Parathyroid adenoma (tissue), 2 donors: ENCODE results near the gene TMEM218.

Experiments used
- H2AFZ ChIP-seq: fragments of 300-600 bp; sonication (generic); one replicate; pipeline ENCODE4 v1.7.0; 2017; ENCODE audit warnings: antibody characterized with exemption, mild to moderate bottlenecking
- H3K27ac ChIP-seq: fragments of 300-600 bp; sonication (generic); one replicate; pipeline ENCODE4 v1.7.0; 2017
- H3K27me3 ChIP-seq: fragments of 300-600 bp; sonication (generic); one replicate; pipeline ENCODE4 v1.7.0; 2017; ENCODE audit warnings: low read length; ENCODE audit not compliant: control insufficient read depth, insufficient read depth
- H3K36me3 ChIP-seq: fragments of 300-600 bp; sonication (generic); one replicate; pipeline ENCODE4 v1.7.0; 2017; ENCODE audit warnings: low read length; ENCODE audit not compliant: control insufficient read depth, insufficient read depth
- H3K4me1 ChIP-seq: fragments of 300-600 bp; sonication (generic); one replicate; pipeline ENCODE4 v1.7.0; 2017; ENCODE audit warnings: control low read depth
- H3K4me2 ChIP-seq: fragments of 300-600 bp; sonication (generic); one replicate; pipeline ENCODE4 v1.7.0; 2017; ENCODE audit warnings: low read length
- H3K4me3 ChIP-seq: fragments of 300-600 bp; sonication (generic); one replicate; pipeline ENCODE4 v1.7.0; 2017; ENCODE audit warnings: low read depth, low read length
- H3K79me2 ChIP-seq: fragments of 300-600 bp; sonication (generic); one replicate; pipeline ENCODE4 v1.7.0; 2017; ENCODE audit warnings: control low read depth
- H3K9ac ChIP-seq: fragments of 300-600 bp; sonication (generic); one replicate; pipeline ENCODE4 v1.7.0; 2017; ENCODE audit warnings: mild to moderate bottlenecking
- H3K9me3 ChIP-seq: fragments of 300-600 bp; sonication (generic); one replicate; pipeline ENCODE4 v1.7.0; 2017; ENCODE audit warnings: low read length; ENCODE audit not compliant: control insufficient read depth
- TF ChIP-seq, protein P1 (sequence below): fragments of 300-600 bp; sonication (generic); IDR thresholded peaks from one replicate; pipeline ENCODE4 v1.7.0; 2017; ENCODE audit warnings: antibody characterized with exemption, mild to moderate bottlenecking
- donor health status: primary hyperparathyroidism.

The TMEM218 gene

DNA sequence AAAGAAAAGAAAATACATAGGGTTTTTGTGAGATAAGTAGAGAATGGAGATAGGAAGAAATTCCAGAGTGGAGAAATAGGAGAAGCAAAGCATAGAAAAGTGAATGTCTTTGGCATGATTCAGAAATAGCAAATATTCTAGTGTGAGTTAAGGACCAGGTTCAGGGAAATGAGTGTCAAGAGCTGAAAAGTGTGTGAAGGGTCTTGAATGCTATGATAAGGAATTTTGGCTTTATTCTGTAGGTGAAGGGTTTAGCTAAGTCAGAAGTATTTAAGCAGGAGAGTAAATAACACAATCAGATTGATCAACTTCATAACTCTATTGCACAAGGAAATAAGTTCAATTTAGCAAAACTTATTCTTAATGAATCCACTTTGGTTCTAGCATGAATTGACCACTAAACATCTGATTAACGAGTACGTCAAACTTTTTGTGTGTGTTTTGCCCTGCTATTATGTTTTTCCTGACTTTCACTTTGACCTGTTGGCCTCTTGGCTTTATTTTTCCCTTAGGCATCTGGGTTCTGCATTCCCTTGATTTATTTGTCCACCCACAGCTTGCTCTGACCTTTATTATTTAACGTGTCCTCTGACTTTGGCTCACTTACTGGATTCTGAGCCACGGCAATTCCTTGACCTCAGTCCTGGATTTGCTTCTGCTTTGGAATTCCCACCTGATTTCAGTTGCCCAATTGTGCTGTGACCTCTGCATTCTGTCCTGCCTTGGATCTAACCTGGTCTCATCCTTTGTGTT lies 11.9 kb upstream of the TMEM218 start:
- Histone ChIP-seq H3K4me3 (no peak overlapping the region), H3K27me3 (no peaks in the 10 kb centered on the region), H3K4me1 (no peaks in the 10 kb centered on the region), H3K9ac (no peak overlapping the region), H3K79me2 (no peaks in the 10 kb centered on the region), H3K9me3 (no peaks in the 10 kb centered on the region), H3K36me3 (no peaks in the 10 kb centered on the region), H3K27ac (no peak overlapping the region), H2AFZ (peak overlapping the region; percentile 59), H3K4me2 (no peak overlapping the region)
- TF ChIP-seq, protein P1, sequence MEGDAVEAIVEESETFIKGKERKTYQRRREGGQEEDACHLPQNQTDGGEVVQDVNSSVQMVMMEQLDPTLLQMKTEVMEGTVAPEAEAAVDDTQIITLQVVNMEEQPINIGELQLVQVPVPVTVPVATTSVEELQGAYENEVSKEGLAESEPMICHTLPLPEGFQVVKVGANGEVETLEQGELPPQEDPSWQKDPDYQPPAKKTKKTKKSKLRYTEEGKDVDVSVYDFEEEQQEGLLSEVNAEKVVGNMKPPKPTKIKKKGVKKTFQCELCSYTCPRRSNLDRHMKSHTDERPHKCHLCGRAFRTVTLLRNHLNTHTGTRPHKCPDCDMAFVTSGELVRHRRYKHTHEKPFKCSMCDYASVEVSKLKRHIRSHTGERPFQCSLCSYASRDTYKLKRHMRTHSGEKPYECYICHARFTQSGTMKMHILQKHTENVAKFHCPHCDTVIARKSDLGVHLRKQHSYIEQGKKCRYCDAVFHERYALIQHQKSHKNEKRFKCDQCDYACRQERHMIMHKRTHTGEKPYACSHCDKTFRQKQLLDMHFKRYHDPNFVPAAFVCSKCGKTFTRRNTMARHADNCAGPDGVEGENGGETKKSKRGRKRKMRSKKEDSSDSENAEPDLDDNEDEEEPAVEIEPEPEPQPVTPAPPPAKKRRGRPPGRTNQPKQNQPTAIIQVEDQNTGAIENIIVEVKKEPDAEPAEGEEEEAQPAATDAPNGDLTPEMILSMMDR = no peak

DNA sequence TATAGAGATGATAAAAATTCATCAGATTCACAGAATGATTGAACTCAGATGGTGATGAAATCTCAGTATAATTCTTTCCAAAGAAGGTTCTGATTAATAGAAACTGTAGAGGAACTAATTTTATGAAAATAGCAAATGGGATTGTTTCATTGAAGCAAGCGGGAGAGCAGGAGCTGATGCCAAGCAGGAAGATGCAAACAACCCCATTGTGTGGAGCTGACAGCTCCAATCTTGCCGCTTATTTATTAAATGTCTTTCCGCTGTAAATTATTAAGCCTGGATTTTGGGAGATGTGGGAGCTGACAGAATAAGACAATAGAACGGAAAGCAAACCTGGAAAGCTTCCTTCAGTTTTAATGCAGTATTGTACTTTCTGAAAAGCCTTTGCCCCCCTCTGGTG lies 6.0 kb upstream of the TMEM218 start:
- H3K79me2 ChIP-seq = no peaks in the 10 kb centered on the region
- H2AFZ ChIP-seq = no peak overlapping the region
- no peaks in the 10 kb centered on the region for H3K4me1 ChIP-seq
- H3K27me3 ChIP-seq = no peaks in the 10 kb centered on the region
- no peaks in the 10 kb centered on the region for H3K9me3 ChIP-seq
- TF ChIP-seq, protein P1 = no peak
- H3K4me3 ChIP-seq = no peak overlapping the region
- no peak overlapping the region for H3K27ac ChIP-seq
- no peaks in the 10 kb centered on the region for H3K36me3 ChIP-seq
- no peak overlapping the region for H3K9ac ChIP-seq
- no peak overlapping the region for H3K4me2 ChIP-seq

DNA sequence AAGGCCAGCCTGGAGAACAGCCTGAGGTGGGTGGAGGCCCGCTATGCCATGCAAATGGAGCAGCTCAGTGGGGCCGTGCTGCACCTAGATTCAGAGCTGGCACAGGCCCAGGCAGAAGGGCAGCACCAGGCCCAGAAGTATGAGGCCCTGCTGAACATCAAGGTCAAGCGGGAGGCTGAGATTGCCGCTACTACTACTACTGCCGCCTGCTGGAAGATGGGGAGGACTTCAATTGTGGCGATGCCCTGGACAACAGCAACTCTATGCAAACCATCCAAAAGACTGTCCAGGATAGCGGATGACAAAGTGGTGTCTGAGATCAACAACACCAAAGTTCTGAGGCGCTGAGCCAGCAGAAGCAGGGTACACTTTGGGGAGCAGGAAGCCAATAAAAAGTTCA lies 3.1 kb upstream of the TMEM218 start:
- no peaks in the 10 kb centered on the region for H3K4me1 ChIP-seq
- H3K4me3 ChIP-seq = no peak overlapping the region
- H3K9ac ChIP-seq = no peak overlapping the region
- H3K4me2 ChIP-seq = no peak overlapping the region
- no peaks in the 10 kb centered on the region for H3K79me2 ChIP-seq
- H3K36me3 ChIP-seq = no peaks in the 10 kb centered on the region
- H3K27ac ChIP-seq = no peak overlapping the region
- TF ChIP-seq, protein P1 = no peak
- no peak overlapping the region for H2AFZ ChIP-seq
- H3K9me3 ChIP-seq = no peaks in the 10 kb centered on the region
- H3K27me3 ChIP-seq = no peaks in the 10 kb centered on the region

DNA sequence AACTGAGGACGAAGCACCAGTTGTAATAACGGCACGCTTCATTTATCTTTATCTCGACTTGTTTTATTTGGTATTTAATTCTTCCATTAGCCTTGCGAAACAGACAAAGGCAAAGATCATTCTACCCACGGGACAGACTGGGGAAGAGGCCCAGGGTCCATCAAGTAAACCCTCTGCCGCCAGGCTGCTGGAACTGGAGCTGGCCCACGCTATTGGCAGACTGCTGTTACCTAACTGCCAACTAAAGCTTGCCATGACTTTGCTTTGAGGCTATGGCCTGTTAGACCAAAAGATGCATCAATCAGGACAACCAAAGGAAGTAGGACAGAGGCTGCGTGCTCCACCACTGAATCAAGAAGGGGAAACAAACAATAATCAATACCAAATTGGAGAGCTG lies 780 bp upstream of the TMEM218 start:
- H3K4me3 ChIP-seq = peak overlapping the region; percentile 49
- peak overlapping the region; percentile 34 for H3K27ac ChIP-seq

More for the DNA sequence above, 780 bp upstream of the TMEM218 start:
- Histone ChIP-seq H3K79me2 (no peaks in the 10 kb centered on the region), H3K27me3 (no peaks in the 10 kb centered on the region), H3K36me3 (no peaks in the 10 kb centered on the region), H3K4me1 (no peaks in the 10 kb centered on the region), H3K9ac (no peak overlapping the region), H3K4me2 (peak overlapping the region; percentile 89), H3K9me3 (no peaks in the 10 kb centered on the region), H2AFZ (peak overlapping the region; percentile 84)
- TF ChIP-seq, protein P1 = no peak
